ENCODE data around the gene CALHM1.
"Not testable (repeated sequence)": the region's sequence is repeated elsewhere in the genome, so short reads cannot be mapped to it uniquely, and the experiment has no call there.

The CALHM1 gene, protein sequence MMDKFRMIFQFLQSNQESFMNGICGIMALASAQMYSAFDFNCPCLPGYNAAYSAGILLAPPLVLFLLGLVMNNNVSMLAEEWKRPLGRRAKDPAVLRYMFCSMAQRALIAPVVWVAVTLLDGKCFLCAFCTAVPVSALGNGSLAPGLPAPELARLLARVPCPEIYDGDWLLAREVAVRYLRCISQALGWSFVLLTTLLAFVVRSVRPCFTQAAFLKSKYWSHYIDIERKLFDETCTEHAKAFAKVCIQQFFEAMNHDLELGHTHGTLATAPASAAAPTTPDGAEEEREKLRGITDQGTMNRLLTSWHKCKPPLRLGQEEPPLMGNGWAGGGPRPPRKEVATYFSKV

DNA sequence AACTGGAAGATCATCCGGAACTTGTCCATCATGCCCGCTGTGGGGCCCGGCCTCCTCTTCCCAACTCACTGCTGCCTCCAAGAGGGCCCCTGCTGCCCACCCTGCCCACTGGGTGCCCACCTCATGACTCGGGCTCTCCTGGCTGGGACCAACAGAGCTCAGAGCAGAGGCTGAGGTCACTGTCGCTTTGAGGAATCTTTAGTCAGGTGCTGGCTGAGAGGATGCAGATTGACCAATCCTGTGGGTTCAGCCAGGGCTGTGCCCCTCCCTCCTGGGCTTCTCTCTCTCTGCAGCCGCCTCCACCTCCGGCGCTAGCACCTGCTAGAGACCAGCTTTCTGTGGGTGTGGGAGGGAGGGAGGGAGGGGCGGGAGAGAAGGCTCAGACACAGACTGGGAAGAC, at the start of gene CALHM1:
TSS of gene CALHM1 (minus strand) at position 181 of the 400 bp plus-strand sequence. CDS start at position 32, 149 bp downstream.
- DNase-seq: no peak

DNA sequence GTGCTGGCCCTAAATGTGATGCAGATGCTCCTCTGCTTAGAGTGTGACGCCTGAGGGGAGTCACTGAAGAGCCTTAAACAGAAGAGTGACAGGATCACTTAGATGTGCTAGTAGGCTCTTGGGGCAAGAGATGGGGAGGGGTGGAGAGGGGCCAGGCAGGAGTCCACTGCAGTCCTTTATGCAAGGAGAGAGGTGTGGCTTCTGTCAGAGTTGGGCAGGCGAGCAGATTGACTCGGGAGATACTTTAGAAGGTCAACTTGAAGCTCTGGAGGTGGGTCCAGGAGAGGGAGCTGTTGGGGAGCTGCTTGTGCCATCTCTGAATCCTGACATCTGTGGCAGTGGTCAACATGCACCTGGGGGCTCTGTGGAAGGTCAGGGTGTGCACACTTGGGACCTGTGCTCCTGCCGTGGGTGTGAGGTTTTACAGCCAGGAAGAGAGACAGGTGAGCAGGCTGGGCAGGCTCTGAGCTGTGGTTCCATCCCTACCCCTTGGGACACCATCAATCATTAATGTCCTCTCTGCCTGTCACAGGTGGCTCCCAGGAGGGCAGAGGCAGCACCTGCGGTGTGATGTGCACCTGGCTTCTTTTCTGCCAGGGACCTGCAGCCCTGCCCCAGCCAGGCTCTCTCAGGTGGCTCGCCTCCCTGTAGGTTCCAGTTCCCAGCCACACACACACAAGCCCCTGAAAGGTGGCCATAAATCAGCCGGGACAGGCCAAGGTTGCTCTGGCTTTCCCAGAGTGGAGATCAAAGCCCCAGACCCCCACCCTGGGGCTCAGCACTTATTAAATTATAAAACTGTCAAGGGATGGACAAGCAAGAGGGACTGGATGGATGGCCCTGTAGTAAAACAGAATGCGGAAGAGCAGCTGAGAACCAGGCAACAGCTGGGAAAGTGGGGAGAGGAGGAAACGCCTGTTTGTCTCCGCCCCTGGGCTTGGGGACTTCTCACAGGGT, 48.8 kb upstream of the CALHM1 start:
- DNase-seq: no peak

DNA sequence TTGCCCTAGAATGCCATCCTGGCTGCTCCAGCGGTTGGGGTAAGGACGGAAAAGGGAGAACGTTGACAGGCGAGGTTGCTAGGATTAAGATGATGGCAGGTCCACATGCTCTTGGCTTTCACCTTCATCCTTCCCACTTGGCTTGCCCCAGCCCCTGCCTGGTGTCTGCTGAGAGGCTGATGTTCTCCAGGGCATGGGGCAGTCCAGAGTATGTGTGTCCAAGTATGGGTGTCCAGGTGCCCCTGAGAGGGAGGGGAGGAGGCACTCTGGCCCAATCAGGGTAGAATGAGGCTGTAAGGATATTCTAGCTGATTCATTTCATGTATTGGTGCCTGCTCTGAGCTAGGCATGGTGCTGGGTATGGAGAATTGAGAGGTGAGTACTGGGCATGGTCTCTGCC, 47.4 kb upstream of the CALHM1 start:
- no peak for DNase-seq

DNA sequence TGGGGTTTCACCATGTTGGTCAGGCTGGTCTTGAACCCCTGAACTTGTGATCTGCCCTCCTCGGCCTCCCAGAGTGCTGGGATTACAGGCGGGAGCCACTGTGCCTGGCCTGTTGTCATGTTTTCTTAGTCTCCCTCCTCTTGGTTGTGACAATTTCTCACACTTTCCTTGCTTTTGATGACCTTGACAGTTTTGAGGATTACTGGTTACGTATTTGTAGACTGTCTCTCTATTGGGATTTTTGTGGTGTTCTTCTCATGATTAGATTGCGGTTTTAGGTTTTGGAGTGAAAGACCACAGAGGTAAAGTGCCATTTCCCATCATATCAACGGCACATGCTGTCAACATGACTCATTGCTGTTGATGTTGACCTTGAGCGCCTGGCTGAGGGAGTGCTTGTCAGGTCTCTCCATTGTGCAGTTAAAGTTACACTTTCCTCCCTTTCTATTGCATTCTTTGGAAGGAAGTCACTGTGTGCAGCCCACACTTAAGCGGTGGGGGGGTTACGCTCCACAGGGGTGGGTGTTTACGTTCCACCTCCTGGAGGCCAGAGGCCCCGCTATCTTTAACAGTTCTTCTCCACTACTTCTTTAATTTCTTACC, 45.6 kb upstream of the CALHM1 start:
- no peak for DNase-seq

DNA sequence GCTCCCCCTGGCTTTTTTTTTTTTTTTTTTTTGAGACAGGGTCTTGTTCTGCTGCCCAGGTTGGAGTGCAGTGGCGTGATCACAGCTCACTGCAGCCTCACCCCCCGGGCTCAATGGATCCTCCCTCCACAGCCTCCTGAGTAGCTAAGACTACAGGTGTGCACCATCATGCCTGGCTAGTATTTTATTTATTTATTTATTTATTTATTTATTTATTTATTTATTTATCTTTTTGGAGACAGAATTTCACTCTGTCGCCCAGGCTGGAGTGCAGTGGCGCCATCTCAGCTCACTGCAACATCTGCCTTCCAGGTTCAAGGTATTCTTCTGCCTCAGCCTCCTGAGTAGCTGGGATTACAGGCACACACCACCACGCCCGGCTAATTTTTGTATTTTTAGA, 45.1 kb upstream of the CALHM1 start:
- not testable (repeated sequence) for DNase-seq

DNA sequence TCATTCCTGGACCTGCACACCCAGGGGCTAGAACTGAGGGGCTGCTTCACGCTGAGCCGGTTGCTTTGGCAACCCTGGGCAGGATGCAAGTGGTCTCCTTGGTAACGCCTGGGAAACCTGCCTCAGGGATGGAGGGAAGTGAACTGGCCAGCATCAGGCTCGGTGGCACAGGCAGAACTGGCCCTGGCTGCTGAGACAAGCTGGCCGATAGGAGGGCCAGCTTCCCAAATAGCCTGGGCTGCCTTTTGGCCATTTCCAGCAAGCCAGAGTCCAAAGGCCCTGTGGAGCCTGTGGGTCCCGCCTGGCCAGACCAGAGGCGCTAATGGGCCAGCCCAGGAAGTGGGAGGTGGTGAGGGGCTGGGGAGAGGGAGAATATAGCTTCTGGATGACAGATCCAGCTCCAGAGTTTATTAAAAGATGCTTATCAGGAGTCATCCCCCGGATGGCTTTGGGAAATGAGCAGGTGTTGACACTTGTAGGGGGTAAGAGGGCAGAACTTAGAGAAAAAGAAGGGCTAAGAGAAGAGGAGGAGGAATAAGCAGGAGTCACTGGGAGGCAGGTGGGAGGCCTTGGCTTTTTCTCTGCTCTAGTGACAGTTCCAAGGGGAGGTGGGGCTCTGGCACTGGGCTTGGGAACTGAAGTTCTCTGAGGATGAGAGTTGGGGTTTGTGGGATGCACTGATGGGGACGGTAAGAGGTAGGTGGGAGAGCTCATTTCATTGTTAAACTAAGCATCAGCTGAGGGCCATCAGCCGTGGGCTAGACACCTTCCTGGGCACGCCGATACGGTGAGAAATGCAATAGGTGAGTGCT, 44.4 kb upstream of the CALHM1 start:
- DNase-seq: no peak

DNA sequence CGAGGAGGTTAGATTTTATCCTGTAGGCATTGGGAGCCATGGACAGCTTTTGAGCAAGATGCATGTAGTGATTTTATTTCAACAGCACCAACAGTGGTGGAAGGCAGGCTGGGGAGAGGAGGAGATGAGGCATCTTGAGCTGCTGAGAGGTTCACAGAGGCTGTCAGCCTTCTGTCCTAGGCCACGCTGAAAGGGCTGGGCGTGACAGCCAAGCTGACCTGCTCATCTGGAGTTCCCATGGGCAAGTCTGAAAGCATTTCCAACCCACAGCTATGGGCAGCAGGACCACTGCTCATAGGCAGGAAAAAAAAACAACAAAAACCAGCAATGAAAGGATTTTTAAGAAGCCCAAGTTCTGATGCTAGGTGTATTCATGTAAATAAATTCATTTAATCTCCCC, 42.5 kb upstream of the CALHM1 start:
- DNase-seq: no peak

DNA sequence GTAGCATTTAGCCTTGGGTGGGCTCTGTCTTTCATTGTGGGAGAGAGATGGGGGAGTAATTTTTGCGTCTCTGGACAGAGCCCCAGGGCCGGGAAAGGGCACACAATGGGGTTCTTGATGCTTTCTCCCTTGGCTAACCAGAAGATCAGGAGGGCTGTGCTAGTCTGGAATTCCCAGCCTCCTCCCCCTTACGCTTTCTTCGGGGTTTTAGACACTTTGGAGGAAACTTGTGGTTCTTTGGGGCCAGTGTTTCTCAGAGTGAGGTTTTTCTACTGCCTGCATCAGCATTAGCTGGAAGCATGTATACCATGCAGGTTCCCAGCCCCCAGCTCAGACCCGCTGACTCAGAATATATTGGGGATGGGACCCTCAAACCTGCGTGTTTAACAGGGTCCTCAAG, 41.8 kb upstream of the CALHM1 start:
- no peak for DNase-seq

DNA sequence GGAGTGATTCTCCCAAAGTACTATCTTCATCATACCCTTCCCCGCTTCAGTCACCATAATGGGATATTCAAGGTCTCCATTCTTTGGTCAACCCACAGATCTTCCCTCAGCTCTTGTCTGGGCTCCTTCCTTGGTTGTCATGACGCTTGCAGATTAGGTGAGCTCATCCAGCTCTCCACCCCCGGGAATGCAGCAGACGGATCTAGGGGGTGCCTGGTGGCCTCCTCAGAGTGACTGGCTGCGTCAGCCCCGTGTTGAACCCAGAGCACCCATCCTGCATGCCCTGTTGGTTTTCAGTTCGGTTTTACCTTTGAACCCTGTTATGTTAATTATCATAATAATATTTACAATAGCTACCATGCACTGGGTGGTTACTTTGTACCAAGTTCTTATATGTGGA, 41.2 kb upstream of the CALHM1 start:
- no peak for DNase-seq

DNA sequence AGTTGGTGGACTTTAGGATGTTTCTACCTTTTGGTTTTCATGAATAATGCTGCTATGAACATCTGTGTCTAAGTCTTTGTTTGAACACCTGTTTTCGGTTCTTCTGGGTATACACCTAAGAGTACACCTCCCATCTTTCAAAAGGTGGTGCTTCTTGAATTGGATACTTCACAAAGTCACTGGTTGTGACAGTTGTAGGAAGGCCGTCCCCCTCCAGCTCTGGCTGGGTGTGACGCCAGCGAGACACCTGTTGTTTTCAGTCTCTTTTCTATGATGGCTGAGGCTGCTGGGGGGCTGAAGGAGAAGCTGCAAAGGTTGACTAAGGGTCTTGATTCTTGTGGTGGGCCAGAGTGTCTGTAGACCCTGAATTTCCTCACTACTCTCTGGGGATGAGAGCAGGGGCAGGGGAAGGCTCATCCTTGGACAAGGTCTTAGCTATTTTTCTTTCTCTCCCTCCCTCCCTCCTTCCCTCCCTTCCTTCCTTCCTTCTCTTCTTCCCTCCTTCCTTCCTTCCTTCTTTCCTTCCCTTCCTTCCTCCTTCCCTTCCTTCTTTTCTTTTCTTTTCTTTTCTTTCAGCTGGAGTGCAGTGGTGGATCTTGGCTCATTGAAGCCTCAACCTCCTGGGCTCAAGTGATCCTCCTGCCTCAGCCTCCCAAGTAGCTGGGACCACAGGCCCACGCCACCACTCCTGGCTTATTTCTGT, 40.4 kb upstream of the CALHM1 start:
- no peak for DNase-seq

DNA sequence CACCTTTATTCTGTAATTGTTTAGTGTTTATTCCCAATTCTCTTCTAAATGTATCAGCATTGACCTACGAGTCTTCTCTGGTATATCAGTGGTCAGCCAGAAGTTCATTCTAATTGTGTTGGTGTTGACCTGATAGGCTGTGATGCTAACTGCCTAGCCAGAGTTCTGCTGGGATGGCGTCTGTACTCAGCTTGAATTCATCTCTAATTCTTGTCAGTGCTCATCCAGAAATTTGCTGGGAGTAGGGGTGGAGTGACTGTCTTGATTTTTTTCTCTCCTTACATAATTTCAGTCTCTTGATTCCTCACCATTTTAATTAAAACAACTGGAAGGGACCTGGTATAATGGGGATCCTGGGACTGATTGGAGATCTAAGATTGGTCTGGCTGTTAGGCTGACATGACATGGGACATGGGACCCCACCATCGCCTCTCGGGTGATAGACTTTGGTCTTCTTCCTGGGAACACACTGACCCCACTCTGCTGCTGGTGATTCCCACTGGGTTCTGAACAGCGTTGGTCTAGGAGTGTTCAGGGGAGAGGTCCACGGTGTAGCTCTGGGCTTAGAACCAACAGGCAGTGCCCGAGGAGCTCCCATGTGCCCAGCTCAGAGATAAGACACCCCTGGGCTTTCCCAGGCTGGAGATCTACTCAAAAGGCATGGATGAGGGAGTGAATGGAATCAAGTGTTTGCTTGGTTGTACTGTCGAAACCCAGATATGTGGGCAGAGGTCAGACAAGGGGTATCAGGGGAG, 38.6 kb upstream of the CALHM1 start:
- no peak for DNase-seq

DNA sequence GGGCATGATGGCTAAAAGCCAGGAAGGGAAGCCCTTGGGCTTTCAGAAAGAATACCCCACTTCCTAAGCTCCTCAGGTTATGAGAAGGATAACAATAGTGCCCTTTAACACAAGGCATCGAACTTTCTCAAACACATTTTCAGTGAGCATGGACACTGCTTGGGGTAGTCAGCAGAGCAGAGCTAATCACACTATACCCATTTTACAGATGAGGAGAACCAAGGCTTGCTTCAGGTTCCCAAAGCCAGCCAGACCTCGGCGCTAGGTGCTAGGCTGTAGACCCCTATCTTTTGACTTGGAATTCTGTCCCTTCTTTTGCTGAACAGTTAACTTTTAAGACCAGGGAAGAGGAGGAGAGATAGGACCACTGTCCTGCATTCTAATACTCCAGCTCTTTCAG, 36.6 kb upstream of the CALHM1 start:
- no peak for DNase-seq

DNA sequence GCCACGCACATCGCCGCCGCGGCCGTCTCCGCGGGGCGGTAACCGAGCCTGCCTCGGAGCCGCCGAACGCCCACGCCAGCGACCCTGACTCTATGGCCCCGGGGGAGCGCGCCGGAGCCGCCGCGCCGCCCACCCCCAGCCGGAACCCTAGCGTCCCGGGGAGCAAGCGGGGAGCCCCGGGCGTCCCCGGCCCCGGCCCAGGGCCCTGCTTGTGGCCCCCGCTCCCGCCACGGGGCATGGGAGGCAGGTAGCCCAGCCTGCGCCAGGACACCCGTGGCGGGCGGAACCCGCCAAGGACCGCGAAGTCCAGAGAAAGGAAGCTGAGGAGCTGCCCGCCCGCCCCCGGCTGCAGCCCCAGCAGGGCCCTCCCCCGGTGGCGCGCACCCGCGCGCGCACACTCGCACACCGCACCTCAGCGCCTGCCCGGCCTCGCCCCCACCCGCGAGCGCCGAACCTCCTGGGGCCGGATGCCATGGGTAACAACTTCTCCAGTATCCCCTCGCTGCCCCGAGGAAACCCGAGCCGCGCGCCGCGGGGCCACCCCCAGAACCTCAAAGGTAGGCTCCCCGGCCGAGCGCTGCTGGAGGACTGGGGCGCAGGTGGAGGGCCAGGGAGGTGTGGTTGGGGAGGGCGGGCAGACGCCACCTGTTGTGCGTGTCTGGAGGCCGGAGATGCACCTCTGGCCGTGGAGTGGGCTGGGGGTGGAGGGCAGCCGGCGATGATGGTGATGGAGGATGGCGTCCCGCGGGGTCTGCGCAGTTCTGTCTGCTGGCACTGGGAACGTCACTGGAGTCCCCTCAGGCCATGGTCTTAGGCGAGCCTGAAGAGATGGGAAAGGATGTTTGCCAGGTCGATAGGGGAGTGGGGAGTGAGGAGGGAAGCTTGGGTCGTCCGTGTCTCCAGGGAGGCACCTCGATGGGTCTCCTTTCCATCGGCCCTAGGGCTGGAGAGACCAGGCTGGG, 35.5 kb upstream of the CALHM1 start:
- no peak for DNase-seq

DNA sequence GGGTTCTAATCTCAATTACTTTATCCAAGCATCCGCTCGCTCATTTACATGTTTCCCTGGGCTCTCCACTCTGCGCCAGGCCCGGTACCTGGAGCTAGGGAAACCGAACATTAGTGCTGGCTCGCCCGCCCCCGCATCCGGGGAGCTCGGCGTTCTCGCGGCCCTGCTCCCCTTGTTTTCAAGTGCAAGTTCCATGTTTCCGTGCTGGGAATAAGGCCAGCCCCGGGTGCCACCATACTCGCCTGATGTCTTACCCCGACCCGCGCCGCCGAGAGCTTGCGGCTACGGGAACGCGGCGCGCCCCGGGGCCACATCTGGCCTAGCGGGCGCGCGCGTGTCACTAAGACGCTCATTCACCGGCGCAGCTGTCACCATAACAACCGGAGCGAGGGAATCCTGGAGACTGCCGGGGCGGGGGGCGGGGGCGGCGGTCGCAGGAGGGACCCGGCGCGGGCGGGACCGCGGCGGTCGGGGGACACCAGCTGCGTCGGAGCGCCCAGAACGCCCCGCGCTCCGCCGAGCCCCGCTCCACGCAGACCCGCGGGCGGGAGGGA, 34.7 kb upstream of the CALHM1 start, which contains the start of gene NEURL1:
TSS of gene NEURL1 (plus strand) at position 344 of the 554 bp plus-strand sequence. CDS start 683 bp downstream, outside the sequence.
- no peak for DNase-seq

DNA sequence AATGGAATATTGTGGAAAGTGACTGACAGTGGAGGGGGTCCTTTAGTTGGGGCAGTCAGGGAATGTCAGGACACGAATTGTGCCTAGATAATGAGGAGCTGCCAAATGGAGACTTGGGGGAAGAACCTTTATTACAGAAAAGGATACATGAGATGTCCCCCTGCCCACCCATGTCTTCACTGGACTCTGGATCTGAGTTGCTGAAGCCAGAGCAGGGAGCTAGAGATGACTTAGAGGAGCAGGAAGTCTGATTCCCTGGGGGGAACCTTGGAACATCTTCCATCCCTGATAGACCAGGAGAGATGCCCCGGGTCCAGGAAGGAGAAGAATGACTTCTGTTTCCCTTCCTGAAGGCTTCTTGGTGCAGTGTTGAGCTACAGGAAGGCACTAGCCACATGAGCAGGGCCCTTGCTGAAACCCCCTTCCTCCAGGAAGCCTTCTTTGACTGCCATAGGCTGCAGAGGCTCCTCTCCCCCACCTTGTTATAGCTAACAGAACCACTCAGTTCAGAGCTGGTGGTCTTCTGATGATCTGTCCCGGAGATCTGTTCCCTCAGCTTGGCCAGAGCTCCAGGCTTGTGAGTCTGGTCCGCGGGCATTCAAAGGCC, 34.1 kb upstream of the CALHM1 start:
- no peak for DNase-seq

DNA sequence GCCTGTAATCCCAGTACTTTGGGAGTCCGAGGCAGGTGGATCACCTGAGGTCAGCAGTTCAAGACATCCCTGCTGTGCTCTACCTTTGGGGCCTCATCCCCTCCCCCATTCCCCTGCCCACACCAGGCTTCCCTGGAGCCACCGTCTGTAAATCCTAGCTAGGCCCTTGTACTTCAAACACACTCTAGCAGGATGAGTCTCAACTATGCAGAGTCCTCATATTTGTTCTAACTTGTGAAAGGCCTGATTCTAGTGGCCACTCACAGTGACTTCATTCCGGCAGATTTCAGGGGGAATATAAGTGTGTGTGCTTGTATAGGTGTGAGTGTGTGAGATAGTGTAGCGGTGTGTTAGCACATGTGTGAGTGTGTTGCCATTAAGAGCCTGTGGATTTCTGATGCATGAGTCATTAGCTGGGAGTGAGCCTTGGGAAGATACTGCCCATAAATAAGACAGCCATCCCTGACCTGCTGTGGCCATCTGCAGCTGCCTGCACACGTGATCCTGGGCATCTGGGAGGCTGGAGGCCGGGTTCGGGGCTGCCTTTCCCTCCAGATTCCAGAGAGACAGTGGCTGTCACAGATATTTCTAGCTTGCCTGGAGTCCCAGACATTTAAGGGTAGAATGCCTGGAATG, 33.1 kb upstream of the CALHM1 start:
- DNase-seq: no peak

DNA sequence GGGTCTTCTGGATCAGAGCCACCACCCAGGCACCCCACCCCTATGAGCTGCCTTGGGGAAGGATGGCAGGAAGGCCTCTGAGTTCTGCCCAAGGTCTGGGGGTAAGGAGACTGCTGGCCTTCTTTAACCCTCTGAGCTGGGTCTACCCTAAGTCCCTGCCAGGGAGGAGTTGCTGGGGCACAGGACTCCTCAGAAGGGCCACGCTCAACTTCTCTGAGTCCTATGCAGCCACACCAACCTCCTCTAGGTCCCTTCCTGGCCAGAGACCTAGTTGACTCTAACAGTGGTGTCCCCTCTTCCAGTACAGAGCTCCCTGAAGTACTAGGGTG, 32.2 kb upstream of the CALHM1 start:
- DNase-seq: no peak

DNA sequence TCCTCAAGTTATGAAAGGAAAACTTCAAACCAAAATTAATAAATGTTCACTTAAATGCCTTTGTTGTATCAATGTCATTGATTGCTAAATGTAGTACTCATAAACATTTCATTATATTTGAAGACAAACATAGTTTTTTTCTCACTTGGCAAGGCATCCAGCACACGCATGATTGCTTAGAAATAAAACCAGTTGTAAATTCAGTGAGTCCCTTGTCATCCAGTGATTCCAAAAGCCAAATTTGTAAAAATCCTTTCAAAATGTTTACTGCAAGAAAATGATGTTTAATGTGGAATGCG, 28.7 kb upstream of the CALHM1 start:
- no peak for DNase-seq
